ENCODE results near the gene RAI1. TPM values are rescaled to one million over a fixed set of nuclear protein-coding genes. Genes with fewer than 3 reads are reported as not detected.

The RAI1 gene
- total RNA-seq, 1 donor from 2014 or later = 29.2 TPM

DNA sequence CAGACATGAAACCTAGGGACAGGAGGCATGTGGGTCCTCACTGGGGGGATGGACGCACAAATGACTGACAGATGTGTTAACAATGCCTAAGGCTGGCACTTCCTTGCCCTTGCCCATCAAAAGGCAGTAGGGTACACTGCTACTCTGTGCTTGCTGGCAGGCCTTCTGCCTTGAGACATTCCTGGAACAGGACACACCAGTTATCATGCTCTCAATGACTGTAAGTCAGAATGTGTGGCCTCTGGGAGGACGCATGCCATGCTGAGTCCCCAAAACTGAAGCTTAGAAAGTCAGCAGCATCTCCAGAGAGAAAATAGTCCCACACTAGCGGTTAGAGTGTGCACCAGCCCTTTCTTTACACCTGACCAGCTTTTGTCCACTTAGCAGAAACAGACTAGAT lies 171.7 kb downstream of the RAI1 start:
- intact Hi-C loops (cut with DNase I) = no loop called here
- DNase-seq (ENCODE audit: extremely low spot score in 2 of 2) = no peak
- H3K27ac ChIP-seq = no peak overlapping the region

DNA sequence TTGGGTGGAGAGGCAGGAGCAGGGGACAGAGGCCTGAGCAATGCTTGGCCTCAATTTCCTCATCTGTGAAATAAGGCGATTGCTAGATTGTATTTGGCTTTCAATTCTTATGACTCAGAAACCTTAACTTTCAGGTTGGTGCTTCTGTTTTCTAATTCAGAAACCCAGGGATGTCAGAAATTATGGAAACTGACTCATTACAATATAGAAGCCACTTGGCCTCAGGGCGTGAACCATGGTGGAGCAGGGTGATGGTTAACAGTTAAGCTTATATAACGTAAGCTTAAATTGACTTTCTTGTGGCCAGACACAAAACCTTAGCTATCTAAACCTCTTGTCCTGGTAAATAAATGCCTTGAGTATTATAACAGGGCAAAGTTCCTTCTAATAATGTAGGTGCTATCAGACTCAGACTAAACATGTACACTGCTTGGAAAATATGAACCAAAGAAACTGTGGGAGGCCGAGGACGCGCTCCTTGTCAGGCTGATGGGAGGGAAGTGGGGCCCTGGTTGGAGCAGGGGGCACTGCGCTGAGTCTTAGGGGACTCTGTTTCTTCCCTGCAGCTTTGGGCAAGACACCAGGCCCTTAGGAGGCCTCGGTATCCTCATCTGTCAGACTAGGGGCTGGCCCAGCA lies 172.7 kb downstream of the RAI1 start:
- no peak for DNase-seq (ENCODE audit: extremely low spot score in 2 of 2)
- Histone ChIP-seq H3K9me3 (no peaks in the 10 kb centered on the region), H3K27ac (no peak overlapping the region), H3K27me3 (no peaks in the 10 kb centered on the region), H3K4me1 (peaks cover 30% of the 10 kb centered on the region), H3K4me3 (no peak overlapping the region), H3K36me3 (no peaks in the 10 kb centered on the region)
- intact Hi-C loops (cut with DNase I) = no loop called here
- TF ChIP-seq POLR2A (IDR thresholded peaks at IDR 0.05) = no peak
- TF ChIP-seq POLR2AphosphoS5 (IDR thresholded peaks at IDR 0.05; ENCODE audit: insufficient read depth in 1 of 2, low read depth in 1 of 2) = no peak
- TF ChIP-seq, protein P1, sequence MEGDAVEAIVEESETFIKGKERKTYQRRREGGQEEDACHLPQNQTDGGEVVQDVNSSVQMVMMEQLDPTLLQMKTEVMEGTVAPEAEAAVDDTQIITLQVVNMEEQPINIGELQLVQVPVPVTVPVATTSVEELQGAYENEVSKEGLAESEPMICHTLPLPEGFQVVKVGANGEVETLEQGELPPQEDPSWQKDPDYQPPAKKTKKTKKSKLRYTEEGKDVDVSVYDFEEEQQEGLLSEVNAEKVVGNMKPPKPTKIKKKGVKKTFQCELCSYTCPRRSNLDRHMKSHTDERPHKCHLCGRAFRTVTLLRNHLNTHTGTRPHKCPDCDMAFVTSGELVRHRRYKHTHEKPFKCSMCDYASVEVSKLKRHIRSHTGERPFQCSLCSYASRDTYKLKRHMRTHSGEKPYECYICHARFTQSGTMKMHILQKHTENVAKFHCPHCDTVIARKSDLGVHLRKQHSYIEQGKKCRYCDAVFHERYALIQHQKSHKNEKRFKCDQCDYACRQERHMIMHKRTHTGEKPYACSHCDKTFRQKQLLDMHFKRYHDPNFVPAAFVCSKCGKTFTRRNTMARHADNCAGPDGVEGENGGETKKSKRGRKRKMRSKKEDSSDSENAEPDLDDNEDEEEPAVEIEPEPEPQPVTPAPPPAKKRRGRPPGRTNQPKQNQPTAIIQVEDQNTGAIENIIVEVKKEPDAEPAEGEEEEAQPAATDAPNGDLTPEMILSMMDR (IDR thresholded peaks at IDR 0.05) = no peak

More for the DNA sequence above, 171.7 kb downstream of the RAI1 start:
- H3K9me3 ChIP-seq = no peaks in the 10 kb centered on the region
- no peak for TF ChIP-seq POLR2AphosphoS5 (IDR thresholded peaks at IDR 0.05; ENCODE audit: insufficient read depth in 1 of 2, low read depth in 1 of 2)
- H3K4me3 ChIP-seq = no peak overlapping the region
- no peaks in the 10 kb centered on the region for H3K27me3 ChIP-seq
- no peaks in the 10 kb centered on the region for H3K36me3 ChIP-seq
- peaks cover 40% of the 10 kb centered on the region for H3K4me1 ChIP-seq

GRCh38 chr17:17855976-17856375 lies 174.7 kb downstream of the RAI1 start:
- peaks cover 10% of the 10 kb centered on the region for H3K4me1 ChIP-seq
- no peak overlapping the region for H3K4me3 ChIP-seq
- H3K27ac ChIP-seq = no peak overlapping the region
- intact Hi-C loops (cut with DNase I) = loop anchor here (5.0 kb wide), 1 partner anchor 174 kb away; the partner anchor contains the start of gene RAI1
- no peak for DNase-seq (ENCODE audit: extremely low spot score in 2 of 2)
- H3K36me3 ChIP-seq = no peaks in the 10 kb centered on the region
- no peaks in the 10 kb centered on the region for H3K9me3 ChIP-seq
- H3K27me3 ChIP-seq = no peaks in the 10 kb centered on the region
- no peak for TF ChIP-seq POLR2AphosphoS5 (IDR thresholded peaks at IDR 0.05; ENCODE audit: insufficient read depth in 1 of 2, low read depth in 1 of 2)
- no peak for TF ChIP-seq POLR2A (IDR thresholded peaks at IDR 0.05)
- TF ChIP-seq, protein P1 (IDR thresholded peaks at IDR 0.05) = no peak

GRCh38 chr17:17856386-17856785 lies 175.1 kb downstream of the RAI1 start:
- intact Hi-C loops (cut with DNase I) = loop anchor here (5.0 kb wide), 1 partner anchor 174 kb away; the partner anchor contains the start of gene RAI1
- Histone ChIP-seq H3K27me3 (no peaks in the 10 kb centered on the region), H3K27ac (no peak overlapping the region), H3K4me3 (no peak overlapping the region), H3K9me3 (no peaks in the 10 kb centered on the region), H3K4me1 (peaks cover 10% of the 10 kb centered on the region), H3K36me3 (no peaks in the 10 kb centered on the region)
- no peak for DNase-seq (ENCODE audit: extremely low spot score in 2 of 2)
- no peak for TF ChIP-seq POLR2AphosphoS5 (IDR thresholded peaks at IDR 0.05; ENCODE audit: insufficient read depth in 1 of 2, low read depth in 1 of 2)
- TF ChIP-seq, protein P1 (IDR thresholded peaks at IDR 0.05) = no peak
- TF ChIP-seq POLR2A (IDR thresholded peaks at IDR 0.05) = no peak

- TF ChIP-seq, protein P1 (IDR thresholded peaks at IDR 0.05) = no peak
- TF ChIP-seq POLR2A (IDR thresholded peaks at IDR 0.05) = no peak
- TF ChIP-seq POLR2AphosphoS5 (IDR thresholded peaks at IDR 0.05; ENCODE audit: insufficient read depth in 1 of 2, low read depth in 1 of 2) = no peak
- no peak overlapping the region for H3K27ac ChIP-seq
- no peaks in the 10 kb centered on the region for H3K9me3 ChIP-seq
- H3K36me3 ChIP-seq = peaks cover 0 to 8% of the 10 kb centered on the region in 2 donors
- H3K27me3 ChIP-seq = no peaks in the 10 kb centered on the region
- H3K4me3 ChIP-seq = no peak overlapping the region
- no peak for DNase-seq (ENCODE audit: extremely low spot score in 2 of 2)
- intact Hi-C loops (cut with DNase I) = loop anchor here (5.0 kb wide), 1 partner anchor 175 kb away; the partner anchor contains the start of gene RAI1
- peaks cover 10% of the 10 kb centered on the region for H3K4me1 ChIP-seq
Observed at GRCh38 chr17:17857496-17857895, 176.2 kb downstream of the RAI1 start.
